ENCODE data around the gene COX7A2L. TPM values are rescaled to one million over a fixed set of nuclear protein-coding genes. Genes with fewer than 3 reads are reported as not detected.

COX7A2L gene
- total and polyA plus RNA-seq, 9 of the 15 experiments (the other 6 are each of a cell fraction or from before 2014, with no cell fraction given) = 118 to 481 (median 163) TPM

DNA sequence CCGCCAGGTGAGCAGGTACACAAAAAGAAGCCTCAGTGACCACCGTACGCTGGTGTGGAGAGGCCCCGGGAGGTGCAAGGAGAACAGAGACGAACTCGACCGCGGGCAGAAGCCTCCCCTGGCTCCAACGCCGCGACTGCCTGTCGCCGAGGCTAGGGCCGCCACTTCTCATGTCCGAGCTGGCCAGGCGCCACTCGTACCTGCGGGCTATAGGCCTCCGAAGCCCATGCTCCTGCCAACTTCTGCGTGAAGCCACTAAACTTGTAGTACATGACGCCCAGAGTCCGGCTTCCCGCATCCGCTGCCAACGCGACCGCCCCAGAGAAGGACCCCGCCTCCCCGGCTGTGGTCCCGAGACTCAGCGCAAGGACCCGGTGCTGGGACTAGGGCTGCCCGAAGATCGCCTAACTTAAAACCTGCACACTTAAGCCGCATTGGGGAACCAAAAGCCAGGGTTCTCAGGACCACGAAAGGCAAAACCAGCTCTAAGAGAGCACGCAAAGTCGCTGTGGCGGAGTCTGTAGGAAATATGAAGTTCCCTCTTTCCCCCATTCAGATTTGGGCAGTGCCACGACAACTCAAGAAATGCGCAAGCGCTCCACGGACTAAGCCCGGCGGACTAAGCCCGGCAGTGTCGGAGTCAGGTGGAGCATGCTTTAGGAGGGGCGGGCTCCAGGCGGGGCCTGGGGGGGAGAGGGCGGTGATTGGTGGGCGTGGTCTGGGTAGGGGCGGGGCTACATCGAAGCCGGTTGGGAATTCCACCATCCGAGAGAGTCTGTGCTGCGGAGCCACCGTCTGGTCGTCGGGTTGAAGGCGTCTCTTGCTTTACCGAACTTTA, at the start of gene COX7A2L (continued):
- TF ChIP-seq, protein P1, sequence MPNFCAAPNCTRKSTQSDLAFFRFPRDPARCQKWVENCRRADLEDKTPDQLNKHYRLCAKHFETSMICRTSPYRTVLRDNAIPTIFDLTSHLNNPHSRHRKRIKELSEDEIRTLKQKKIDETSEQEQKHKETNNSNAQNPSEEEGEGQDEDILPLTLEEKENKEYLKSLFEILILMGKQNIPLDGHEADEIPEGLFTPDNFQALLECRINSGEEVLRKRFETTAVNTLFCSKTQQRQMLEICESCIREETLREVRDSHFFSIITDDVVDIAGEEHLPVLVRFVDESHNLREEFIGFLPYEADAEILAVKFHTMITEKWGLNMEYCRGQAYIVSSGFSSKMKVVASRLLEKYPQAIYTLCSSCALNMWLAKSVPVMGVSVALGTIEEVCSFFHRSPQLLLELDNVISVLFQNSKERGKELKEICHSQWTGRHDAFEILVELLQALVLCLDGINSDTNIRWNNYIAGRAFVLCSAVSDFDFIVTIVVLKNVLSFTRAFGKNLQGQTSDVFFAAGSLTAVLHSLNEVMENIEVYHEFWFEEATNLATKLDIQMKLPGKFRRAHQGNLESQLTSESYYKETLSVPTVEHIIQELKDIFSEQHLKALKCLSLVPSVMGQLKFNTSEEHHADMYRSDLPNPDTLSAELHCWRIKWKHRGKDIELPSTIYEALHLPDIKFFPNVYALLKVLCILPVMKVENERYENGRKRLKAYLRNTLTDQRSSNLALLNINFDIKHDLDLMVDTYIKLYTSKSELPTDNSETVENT (CRISPR knock-in tag; IDR thresholded peaks at IDR 0.05) = peak; percentile 41; the same call in 1 of the 2 replicates
- TF ChIP-seq DPF2 (IDR thresholded peaks at IDR 0.05) (peak; percentile 33; the same call in 1 of the 2 replicates), KDM5B (IDR thresholded peaks at IDR 0.05; ENCODE audit: insufficient replicate concordance, low read depth, low read length) (peak; percentile 23), RBBP5 (IDR thresholded peaks at IDR 0.05; ENCODE audit: borderline replicate concordance, insufficient read depth, low read length, poor library complexity, severe bottlenecking) (peak; percentile 94), DIDO1 (tag; IDR thresholded peaks at IDR 0.05; ENCODE audit: low read depth) (peak; percentile 48; the same call in 1 of the 2 replicates), CBX3 (IDR thresholded peaks at IDR 0.05; ENCODE audit: borderline replicate concordance in 1 of 2, low read length in 2 of 2) (peak in 1 of 2 experiments; percentile 49; a peak in 1 of 3 replicates), MEIS2 (IDR thresholded peaks at IDR 0.05; ENCODE audit: partially characterized antibody) (peak; percentile 39), ARNT (IDR thresholded peaks at IDR 0.05) (0 out of 4 replicates have a peak, but pooled peaks of 1 of the 2 experiments have one; percentile 50), JUN (IDR thresholded peaks at IDR 0.05; ENCODE audit: borderline replicate concordance, low read depth, low read length) (peak; percentile 12; the same call in 1 of the 2 replicates), JUN (CRISPR knock-in tag; IDR thresholded peaks at IDR 0.05; ENCODE audit: borderline replicate concordance) (no peak; the same call in 1 of the 2 replicates), TOE1 (IDR thresholded peaks at IDR 0.05; ENCODE audit: borderline replicate concordance) (peak; percentile 94), TOE1 (CRISPR knock-in tag; IDR thresholded peaks at IDR 0.05; ENCODE audit: borderline replicate concordance, low read depth) (no peak), KLF10 (CRISPR knock-in tag; IDR thresholded peaks at IDR 0.05) (no peak), SIN3A (IDR thresholded peaks at IDR 0.05; ENCODE audit: borderline replicate concordance in 2 of 2, control insufficient read depth in 1 of 2, low read depth in 2 of 2, low read length in 2 of 2) (peak; percentile 32 to 83; a peak in 2 of 4 replicates)
- TF ChIP-seq, protein P2, sequence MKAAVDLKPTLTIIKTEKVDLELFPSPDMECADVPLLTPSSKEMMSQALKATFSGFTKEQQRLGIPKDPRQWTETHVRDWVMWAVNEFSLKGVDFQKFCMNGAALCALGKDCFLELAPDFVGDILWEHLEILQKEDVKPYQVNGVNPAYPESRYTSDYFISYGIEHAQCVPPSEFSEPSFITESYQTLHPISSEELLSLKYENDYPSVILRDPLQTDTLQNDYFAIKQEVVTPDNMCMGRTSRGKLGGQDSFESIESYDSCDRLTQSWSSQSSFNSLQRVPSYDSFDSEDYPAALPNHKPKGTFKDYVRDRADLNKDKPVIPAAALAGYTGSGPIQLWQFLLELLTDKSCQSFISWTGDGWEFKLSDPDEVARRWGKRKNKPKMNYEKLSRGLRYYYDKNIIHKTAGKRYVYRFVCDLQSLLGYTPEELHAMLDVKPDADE (conservative IDR thresholded peaks at IDR 0.05; ENCODE audit: control insufficient read depth, low read depth, low read length) = peak; percentile 45; the same call in 1 of the 2 replicates
- TF ChIP-seq, protein P3, sequence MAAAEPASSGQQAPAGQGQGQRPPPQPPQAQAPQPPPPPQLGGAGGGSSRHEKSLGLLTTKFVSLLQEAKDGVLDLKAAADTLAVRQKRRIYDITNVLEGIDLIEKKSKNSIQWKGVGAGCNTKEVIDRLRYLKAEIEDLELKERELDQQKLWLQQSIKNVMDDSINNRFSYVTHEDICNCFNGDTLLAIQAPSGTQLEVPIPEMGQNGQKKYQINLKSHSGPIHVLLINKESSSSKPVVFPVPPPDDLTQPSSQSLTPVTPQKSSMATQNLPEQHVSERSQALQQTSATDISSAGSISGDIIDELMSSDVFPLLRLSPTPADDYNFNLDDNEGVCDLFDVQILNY (CRISPR knock-in tag; IDR thresholded peaks at IDR 0.05) = 0 out of 2 replicates have a peak, but pooled peaks have one; percentile 41
- TF ChIP-seq, protein P4, sequence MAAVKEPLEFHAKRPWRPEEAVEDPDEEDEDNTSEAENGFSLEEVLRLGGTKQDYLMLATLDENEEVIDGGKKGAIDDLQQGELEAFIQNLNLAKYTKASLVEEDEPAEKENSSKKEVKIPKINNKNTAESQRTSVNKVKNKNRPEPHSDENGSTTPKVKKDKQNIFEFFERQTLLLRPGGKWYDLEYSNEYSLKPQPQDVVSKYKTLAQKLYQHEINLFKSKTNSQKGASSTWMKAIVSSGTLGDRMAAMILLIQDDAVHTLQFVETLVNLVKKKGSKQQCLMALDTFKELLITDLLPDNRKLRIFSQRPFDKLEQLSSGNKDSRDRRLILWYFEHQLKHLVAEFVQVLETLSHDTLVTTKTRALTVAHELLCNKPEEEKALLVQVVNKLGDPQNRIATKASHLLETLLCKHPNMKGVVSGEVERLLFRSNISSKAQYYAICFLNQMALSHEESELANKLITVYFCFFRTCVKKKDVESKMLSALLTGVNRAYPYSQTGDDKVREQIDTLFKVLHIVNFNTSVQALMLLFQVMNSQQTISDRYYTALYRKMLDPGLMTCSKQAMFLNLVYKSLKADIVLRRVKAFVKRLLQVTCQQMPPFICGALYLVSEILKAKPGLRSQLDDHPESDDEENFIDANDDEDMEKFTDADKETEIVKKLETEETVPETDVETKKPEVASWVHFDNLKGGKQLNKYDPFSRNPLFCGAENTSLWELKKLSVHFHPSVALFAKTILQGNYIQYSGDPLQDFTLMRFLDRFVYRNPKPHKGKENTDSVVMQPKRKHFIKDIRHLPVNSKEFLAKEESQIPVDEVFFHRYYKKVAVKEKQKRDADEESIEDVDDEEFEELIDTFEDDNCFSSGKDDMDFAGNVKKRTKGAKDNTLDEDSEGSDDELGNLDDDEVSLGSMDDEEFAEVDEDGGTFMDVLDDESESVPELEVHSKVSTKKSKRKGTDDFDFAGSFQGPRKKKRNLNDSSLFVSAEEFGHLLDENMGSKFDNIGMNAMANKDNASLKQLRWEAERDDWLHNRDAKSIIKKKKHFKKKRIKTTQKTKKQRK (IDR thresholded peaks at IDR 0.05; ENCODE audit: borderline replicate concordance, low read depth, low read length) = no peak
